ENCODE results near the gene CD244.
A peak's percentile ranks its signal among the peaks of the same experiment; 100 is the strongest.
"Not testable (repeated sequence)": the region's sequence is repeated elsewhere in the genome, so short reads cannot be mapped to it uniquely, and the experiment has no call there.

CD244 gene

GRCh38 chr1:160862203-160863060 lies at the start of gene CD244:
CD244 (minus strand) TSS chr1:160862887; CDS start chr1:160862677, 210 bp downstream.
- no peak for DNase-seq

GRCh38 chr1:160911925-160912324 lies 49.2 kb upstream of the CD244 start:
- DNase-seq = no peak

GRCh38 chr1:160911441-160911840 lies 48.8 kb upstream of the CD244 start:
- DNase-seq = no peak

GRCh38 chr1:160910170-160910750 lies 47.6 kb upstream of the CD244 start:
- DNase-seq = no peak

GRCh38 chr1:160907976-160908375 lies 45.3 kb upstream of the CD244 start:
- DNase-seq = no peak

- no peak for DNase-seq
Observed at GRCh38 chr1:160905617-160905989, 42.9 kb upstream of the CD244 start.

GRCh38 chr1:160904783-160905616 lies 42.3 kb upstream of the CD244 start:
- no peak for DNase-seq

GRCh38 chr1:160902251-160902650 lies 39.6 kb upstream of the CD244 start:
- DNase-seq = not testable (repeated sequence)

GRCh38 chr1:160901768-160902167 lies 39.1 kb upstream of the CD244 start:
- DNase-seq = no peak

GRCh38 chr1:160900683-160901082 lies 38.0 kb upstream of the CD244 start:
- DNase-seq = not testable (repeated sequence)

GRCh38 chr1:160894368-160895135 lies 31.9 kb upstream of the CD244 start:
- DNase-seq = not testable (repeated sequence)

GRCh38 chr1:160891474-160891873 lies 28.8 kb upstream of the CD244 start:
- no peak for DNase-seq

GRCh38 chr1:160888926-160889325 lies 26.2 kb upstream of the CD244 start:
- peak; percentile 29 for DNase-seq

GRCh38 chr1:160887071-160887470 lies 24.4 kb upstream of the CD244 start:
- no peak for DNase-seq

- no peak for DNase-seq
Observed at GRCh38 chr1:160885042-160885441, 22.4 kb upstream of the CD244 start, which contains the start of gene ITLN1. ITLN1 (minus strand) TSS chr1:160885180; CDS start chr1:160884877, 303 bp downstream.

GRCh38 chr1:160884579-160884978 lies 21.9 kb upstream of the CD244 start:
- DNase-seq = no peak

GRCh38 chr1:160883581-160884513 lies 21.2 kb upstream of the CD244 start:
- DNase-seq = no peak

- DNase-seq = no peak
Observed at GRCh38 chr1:160882582-160882981, 19.9 kb upstream of the CD244 start.

GRCh38 chr1:160881264-160881663 lies 18.6 kb upstream of the CD244 start:
- DNase-seq = not testable (repeated sequence)

GRCh38 chr1:160880216-160880615 lies 17.5 kb upstream of the CD244 start:
- DNase-seq = no peak

- no peak for DNase-seq
Observed at GRCh38 chr1:160879056-160879455, 16.4 kb upstream of the CD244 start.

Data from NCI-H2029 treated with DMSO at 0.1 percent for 48 hours (cell line).